ENCODE measurements around the gene VWA5A.
A peak's percentile ranks its signal among the peaks of the same experiment; 100 is the strongest.

The VWA5A gene

DNA sequence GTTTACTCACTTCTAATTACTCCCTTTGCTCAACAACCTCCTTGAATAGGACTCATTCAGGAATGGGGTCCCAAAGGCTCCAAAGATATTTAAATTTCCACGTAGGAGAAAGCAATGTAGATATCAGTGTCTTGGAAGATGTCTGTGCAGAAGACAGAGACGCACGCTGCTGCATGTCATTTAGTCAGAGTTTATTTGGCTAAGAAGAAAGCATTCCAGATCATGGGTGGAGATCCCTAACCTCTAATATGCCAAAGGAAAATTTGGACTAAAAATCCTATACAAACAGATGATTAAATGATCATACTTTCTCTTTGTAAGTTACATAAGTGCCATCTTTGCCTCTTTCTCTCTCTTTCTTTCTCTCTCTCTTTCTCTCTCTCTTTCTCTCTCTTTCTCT lies 67.8 kb downstream of the VWA5A start, which contains the start of gene OR10D3:
TSS of gene OR10D3 (plus strand) at position 278 of the 400 bp plus-strand sequence. CDS start 1,925 bp downstream, outside the sequence.
- no peaks in the 10 kb centered on the region for H3K27me3 ChIP-seq (ENCODE audit: low read depth, low read length)
- no peaks in the 10 kb centered on the region for H3K9me3 ChIP-seq (ENCODE audit: insufficient read depth, low read length)

DNA sequence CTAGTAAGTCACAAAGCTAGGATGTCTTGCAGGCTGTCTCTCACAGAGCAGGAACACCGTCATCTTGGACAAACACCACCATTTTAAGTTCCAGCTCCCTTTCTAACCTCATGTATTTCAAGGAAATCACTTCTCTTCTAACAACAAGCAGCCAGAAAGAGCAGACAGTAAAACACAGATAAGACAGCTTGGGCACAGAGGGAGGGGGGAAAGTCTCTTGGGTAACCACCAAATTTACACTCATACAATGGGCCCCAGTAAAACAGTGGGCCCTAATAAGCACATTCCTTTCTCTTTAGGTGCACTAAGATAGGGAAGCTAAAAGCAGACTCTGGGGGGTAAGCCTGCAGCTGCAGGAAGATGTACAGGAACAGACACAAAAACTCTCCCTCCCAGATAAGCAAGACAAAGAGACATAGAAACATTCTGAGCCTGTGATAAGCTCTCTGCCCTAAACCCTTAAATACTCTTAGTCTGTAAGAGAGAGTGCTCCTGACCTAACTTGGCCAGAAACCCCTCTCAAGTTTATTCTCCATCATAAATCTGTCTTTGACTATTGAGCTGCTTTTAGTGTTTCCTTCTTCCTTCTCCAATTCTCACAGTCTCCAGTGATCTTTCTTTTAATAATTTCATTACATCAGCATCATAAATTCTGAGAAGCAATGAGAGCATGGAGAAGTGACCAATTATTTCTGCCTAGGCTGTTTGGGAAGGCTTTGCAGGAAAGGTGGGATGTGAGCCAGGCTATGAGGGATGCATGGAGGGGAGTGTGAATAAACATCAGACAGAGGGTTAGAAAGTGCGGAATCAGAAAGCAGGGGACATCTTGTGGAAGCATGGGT lies 75.3 kb downstream of the VWA5A start:
- TF ChIP-seq, protein P1, sequence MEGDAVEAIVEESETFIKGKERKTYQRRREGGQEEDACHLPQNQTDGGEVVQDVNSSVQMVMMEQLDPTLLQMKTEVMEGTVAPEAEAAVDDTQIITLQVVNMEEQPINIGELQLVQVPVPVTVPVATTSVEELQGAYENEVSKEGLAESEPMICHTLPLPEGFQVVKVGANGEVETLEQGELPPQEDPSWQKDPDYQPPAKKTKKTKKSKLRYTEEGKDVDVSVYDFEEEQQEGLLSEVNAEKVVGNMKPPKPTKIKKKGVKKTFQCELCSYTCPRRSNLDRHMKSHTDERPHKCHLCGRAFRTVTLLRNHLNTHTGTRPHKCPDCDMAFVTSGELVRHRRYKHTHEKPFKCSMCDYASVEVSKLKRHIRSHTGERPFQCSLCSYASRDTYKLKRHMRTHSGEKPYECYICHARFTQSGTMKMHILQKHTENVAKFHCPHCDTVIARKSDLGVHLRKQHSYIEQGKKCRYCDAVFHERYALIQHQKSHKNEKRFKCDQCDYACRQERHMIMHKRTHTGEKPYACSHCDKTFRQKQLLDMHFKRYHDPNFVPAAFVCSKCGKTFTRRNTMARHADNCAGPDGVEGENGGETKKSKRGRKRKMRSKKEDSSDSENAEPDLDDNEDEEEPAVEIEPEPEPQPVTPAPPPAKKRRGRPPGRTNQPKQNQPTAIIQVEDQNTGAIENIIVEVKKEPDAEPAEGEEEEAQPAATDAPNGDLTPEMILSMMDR (IDR thresholded peaks at IDR 0.05; ENCODE audit: low read depth, low read length): no peak
- no peak for TF ChIP-seq EZH2phosphoT487 (IDR thresholded peaks at IDR 0.05; ENCODE audit: low read depth)
- Histone ChIP-seq H3K9me3 (ENCODE audit: insufficient read depth, low read length) (no peaks in the 10 kb centered on the region), H3K4me3 (ENCODE audit: low read length) (no peak overlapping the region), H3K36me3 (replicated peaks; ENCODE audit: low read depth, low read length) (no peaks in the 10 kb centered on the region), H3K4me2 (ENCODE audit: low read length) (no peak overlapping the region), H3K27ac (ENCODE audit: low read length) (no peak overlapping the region), H3K9ac (ENCODE audit: low read length) (no peak overlapping the region), H3K27me3 (ENCODE audit: low read depth, low read length) (no peaks in the 10 kb centered on the region), H4K20me1 (ENCODE audit: insufficient read depth, low read length) (no peaks in the 10 kb centered on the region), H3K4me1 (ENCODE audit: low read length) (peaks cover 24% of the 10 kb centered on the region), H3K79me2 (ENCODE audit: low read length) (no peaks in the 10 kb centered on the region), H2AFZ (ENCODE audit: low read depth, low read length) (no peak overlapping the region)

More for the DNA sequence above, 67.8 kb downstream of the VWA5A start, which contains the start of gene OR10D3:
- H3K79me2 ChIP-seq (ENCODE audit: low read length): no peaks in the 10 kb centered on the region
- H4K20me1 ChIP-seq (ENCODE audit: insufficient read depth, low read length): no peaks in the 10 kb centered on the region
- TF ChIP-seq, protein P1 (IDR thresholded peaks at IDR 0.05; ENCODE audit: low read depth, low read length): no peak
- no peak for TF ChIP-seq EZH2phosphoT487 (IDR thresholded peaks at IDR 0.05; ENCODE audit: low read depth)
- H3K36me3 ChIP-seq (replicated peaks; ENCODE audit: low read depth, low read length): no peaks in the 10 kb centered on the region
- H3K4me3 ChIP-seq (ENCODE audit: low read length): no peak within 1 kb of the TSS
- peaks cover 15% of the 10 kb centered on the region for H3K4me1 ChIP-seq (ENCODE audit: low read length)
- no peak within 1 kb of the TSS for H3K27ac ChIP-seq (ENCODE audit: low read length)
- H3K9ac ChIP-seq (ENCODE audit: low read length): no peak within 1 kb of the TSS
- no peak within 1 kb of the TSS for H3K4me2 ChIP-seq (ENCODE audit: low read length)
- no peak within 1 kb of the TSS for H2AFZ ChIP-seq (ENCODE audit: low read depth, low read length)

DNA sequence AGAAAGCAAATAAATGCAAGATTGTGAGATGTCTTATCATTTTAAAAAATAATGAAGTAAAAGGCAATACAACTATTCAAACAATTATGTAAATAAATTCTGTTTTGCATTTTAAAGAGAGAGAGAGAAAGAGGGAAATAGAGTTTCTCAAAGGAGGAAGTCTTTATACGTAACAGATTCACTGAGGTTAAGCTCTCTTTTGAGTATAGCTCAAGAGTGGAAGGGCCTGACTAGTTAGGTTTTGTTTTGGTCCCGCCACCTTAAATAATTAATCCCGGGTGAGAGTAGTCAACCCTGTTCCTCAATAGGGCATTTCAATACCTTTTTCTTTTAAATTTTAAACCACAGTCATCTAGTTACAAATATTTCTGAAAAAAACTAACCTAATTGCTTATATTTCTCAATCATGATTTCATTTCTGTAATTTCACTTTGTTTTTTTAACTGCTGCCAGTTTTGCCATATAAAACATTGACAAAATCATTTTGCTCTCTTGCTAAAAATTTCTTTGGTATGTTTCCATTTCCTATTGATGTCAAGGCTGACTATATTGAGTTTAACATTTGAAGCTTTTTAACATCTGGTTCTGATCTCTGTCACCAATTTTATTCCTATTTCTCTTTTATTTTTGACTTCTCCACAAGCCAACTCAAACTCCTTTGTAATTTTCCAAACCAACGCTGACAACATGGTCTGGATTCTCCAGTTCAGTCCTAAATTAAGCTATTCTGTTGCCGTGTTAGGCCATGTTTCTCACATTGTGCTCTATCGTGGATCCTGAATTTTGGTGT lies 78.2 kb downstream of the VWA5A start:
- peaks cover 24% of the 10 kb centered on the region for H3K4me1 ChIP-seq (ENCODE audit: low read length)
- H3K27ac ChIP-seq (ENCODE audit: low read length): peak overlapping the region; percentile 39
- peaks cover 7% of the 10 kb centered on the region; the same call in 1 of the 2 replicates for H3K27me3 ChIP-seq (ENCODE audit: low read depth, low read length)
- no peak overlapping the region for H3K9ac ChIP-seq (ENCODE audit: low read length)
- no peaks in the 10 kb centered on the region for H3K79me2 ChIP-seq (ENCODE audit: low read length)
- H3K36me3 ChIP-seq (replicated peaks; ENCODE audit: low read depth, low read length): no peaks in the 10 kb centered on the region
- H2AFZ ChIP-seq (ENCODE audit: low read depth, low read length): 0 out of 2 replicates have a peak overlapping the region, but pooled peaks have one; percentile 33
- no peaks in the 10 kb centered on the region for H4K20me1 ChIP-seq (ENCODE audit: insufficient read depth, low read length)
- no peaks in the 10 kb centered on the region for H3K9me3 ChIP-seq (ENCODE audit: insufficient read depth, low read length)
- H3K4me3 ChIP-seq (ENCODE audit: low read length): peak overlapping the region; percentile 10; the same call in 1 of the 2 replicates
- H3K4me2 ChIP-seq (ENCODE audit: low read length): peak overlapping the region; percentile 51
- TF ChIP-seq, protein P1 (IDR thresholded peaks at IDR 0.05; ENCODE audit: low read depth, low read length): no peak
- TF ChIP-seq EZH2phosphoT487 (IDR thresholded peaks at IDR 0.05; ENCODE audit: low read depth): no peak

All from OCI-LY3 (cell line).